AG09319 (cell line): ENCODE results near the gene IL17B.

ENCODE experiments used
- DNase-seq: peaks from one replicate; pipeline ENCODE4 v3.0.0-alpha.2; 2010; ENCODE audit warnings: low read depth; ENCODE audit errors: extremely low read depth
- CTCF ChIP-seq: IDR thresholded peaks from 2 replicates; pipeline ENCODE4 v1.5.1; 2011; ENCODE audit warnings: low read depth, mild to moderate bottlenecking, inconsistent platforms, low read length, moderate library complexity

IL17B gene

DNA sequence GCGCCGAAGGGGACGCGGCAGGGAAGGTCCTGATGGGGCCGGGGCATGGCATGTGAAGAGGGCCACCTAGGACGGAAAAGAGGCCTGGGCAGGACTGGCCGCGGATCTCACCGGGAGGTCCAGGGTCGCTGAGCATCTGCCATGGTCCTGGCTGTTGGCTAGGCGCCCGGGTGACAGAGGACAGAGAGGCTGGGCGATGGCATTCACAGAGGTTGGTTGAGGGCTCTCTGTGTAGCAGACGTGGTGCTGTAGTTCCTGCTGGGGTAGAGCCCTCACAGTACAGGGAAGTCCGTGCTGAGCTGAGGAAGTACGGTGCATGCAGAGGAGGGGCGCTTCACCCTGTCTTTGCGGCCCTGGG is 20.8 kb downstream of the IL17B start:
- DNase-seq: no peak
- no peak for TF ChIP-seq CTCF

- DNase-seq: peak; percentile 86
- no peak for TF ChIP-seq CTCF
Observed at GRCh38 chr5:149357370-149358293, 21.5 kb downstream of the IL17B start, which contains the start of gene PCYOX1L. Gene PCYOX1L (plus strand): TSS chr5:149358046. CDS start chr5:149358069, 23 bp downstream.

DNA sequence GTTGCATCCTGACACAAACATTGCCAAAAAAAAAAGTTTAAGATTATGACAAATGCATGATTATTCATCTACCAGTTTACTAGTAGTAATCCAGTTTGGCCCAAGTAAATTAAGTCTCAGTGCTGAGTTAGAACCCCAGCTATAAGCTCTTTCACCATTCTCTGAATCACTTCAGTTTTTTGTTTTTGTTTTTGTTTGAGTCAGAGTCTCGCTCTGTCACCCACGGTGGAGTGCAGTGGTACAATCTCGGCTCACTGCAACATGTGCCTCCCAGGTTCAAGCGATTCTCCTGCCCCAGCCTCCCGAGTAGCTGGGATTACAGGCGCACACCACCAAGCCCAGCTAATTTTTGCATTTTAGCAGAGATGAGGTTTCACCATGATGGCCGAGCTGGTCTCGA is 22.7 kb downstream of the IL17B start:
- TF ChIP-seq CTCF: no peak

GRCh38 chr5:149355688-149356087 is 23.4 kb downstream of the IL17B start:
- TF ChIP-seq CTCF: no peak
- no peak for DNase-seq

More for the DNA sequence above, 22.7 kb downstream of the IL17B start:
- DNase-seq: no peak

DNA sequence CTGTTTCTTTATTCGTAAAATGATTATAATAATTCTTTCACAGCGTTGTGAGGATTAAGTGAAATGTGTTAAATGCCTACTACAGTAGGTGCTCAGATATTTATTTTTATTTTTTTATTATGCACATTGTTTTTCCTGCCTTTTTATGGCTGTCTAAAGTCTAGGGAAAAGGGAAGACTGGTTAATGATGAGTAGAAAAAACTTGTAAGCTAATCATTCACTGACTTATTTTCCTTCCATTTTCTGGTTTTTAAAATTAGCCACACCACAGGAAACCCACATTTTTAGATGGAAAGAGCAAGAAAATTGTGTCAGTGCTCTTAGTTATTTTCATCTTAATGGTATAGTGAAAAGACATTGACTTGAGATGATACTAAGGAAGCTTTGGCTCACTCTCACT is 25.2 kb downstream of the IL17B start:
- no peak for TF ChIP-seq CTCF
- no peak for DNase-seq

- TF ChIP-seq CTCF: no peak
- DNase-seq: no peak
Observed at GRCh38 chr5:149352169-149352568, 26.9 kb downstream of the IL17B start.

- DNase-seq: no peak
- no peak for TF ChIP-seq CTCF
Observed at GRCh38 chr5:149349382-149349781, 29.7 kb downstream of the IL17B start.
